WTC11 (cell line): ENCODE results near the gene AMHR2. TPM values are rescaled to one million over a fixed set of nuclear protein-coding genes. Genes with fewer than 3 reads are reported as not detected.
A peak's percentile ranks its signal among the peaks of the same experiment; 100 is the strongest.

ENCODE experiments used
- ATAC-seq: fragments of 200-7000 bp; cut with Tn5 transposase; 2 replicates; pipeline ENCODE4 v1.10.0; 2021; ENCODE audit warnings: mild to moderate bottlenecking, moderate library complexity
- CTCF ChIA-PET: fragments of 300-600 bp; sonication (Branson Sonifier 250); formaldehyde crosslinking; loops from one replicate; lab custom pipeline; 2021; ENCODE audit warnings: antibody characterized with exemption; lab: Charles Lee
- POLR2A ChIA-PET: fragments of 350-600 bp; sonication (Branson Sonifier 250); formaldehyde crosslinking; loops from one replicate; lab custom pipeline; 2021; ENCODE audit warnings: antibody characterized with exemption; lab: Charles Lee
- DNase-seq: peaks from one replicate; pipeline ENCODE4 v3.0.0; 2021; ENCODE audit warnings: low spot score
- H3K27ac Mint-ChIP-seq: 2 replicates; pipeline ENCODE4 v1.8.0; 2021; ENCODE audit warnings: mixed read lengths
- H3K27me3 Mint-ChIP-seq: 2 replicates; pipeline ENCODE4 v1.8.0; 2021; ENCODE audit warnings: low read depth, mild to moderate bottlenecking, moderate library complexity, mixed read lengths
- H3K36me3 Mint-ChIP-seq: 2 replicates; pipeline ENCODE4 v1.8.0; 2021; ENCODE audit warnings: mixed read lengths
- H3K4me1 Mint-ChIP-seq: 2 replicates; pipeline ENCODE4 v1.8.0; 2022; ENCODE audit warnings: mixed read lengths
- H3K4me3 Mint-ChIP-seq: 2 replicates; pipeline ENCODE4 v1.8.0; 2021; ENCODE audit warnings: mild to moderate bottlenecking, moderate library complexity, mixed read lengths
- H3K9me3 Mint-ChIP-seq: 2 replicates; pipeline ENCODE4 v1.8.0; 2021; ENCODE audit warnings: mixed read lengths
- CBFB ChIP-seq: sonication (generic); formaldehyde crosslinking; IDR thresholded peaks from 2 replicates; pipeline ENCODE4 v1.8.1; 2022; ENCODE audit warnings: mild to moderate bottlenecking, low read depth, missing genetic modification reagents
- ELF4 ChIP-seq: sonication (generic); formaldehyde crosslinking; IDR thresholded peaks from 2 replicates; pipeline ENCODE4 v1.8.1; 2022; ENCODE audit warnings: low read depth, mild to moderate bottlenecking, moderate library complexity, missing genetic modification reagents
- ESRRA ChIP-seq: sonication (generic); formaldehyde crosslinking; IDR thresholded peaks from 2 replicates; pipeline ENCODE4 v1.8.1; 2022; ENCODE audit warnings: mild to moderate bottlenecking, missing genetic modification reagents, borderline replicate concordance
- GABPB1 ChIP-seq: sonication (generic); formaldehyde crosslinking; IDR thresholded peaks from 2 replicates; pipeline ENCODE4 v1.8.1; 2023; ENCODE audit warnings: mild to moderate bottlenecking, missing genetic modification reagents
- HMGXB4 ChIP-seq: sonication (generic); formaldehyde crosslinking; IDR thresholded peaks from 2 replicates; pipeline ENCODE4 v1.8.1; 2023; ENCODE audit warnings: mild to moderate bottlenecking, moderate library complexity, missing genetic modification reagents
- JAZF1 ChIP-seq: fragments of 250-450 bp; sonication (Bioruptor Pico); IDR thresholded peaks from 2 replicates; pipeline ENCODE4 v1.9.0; 2021; ENCODE audit warnings: moderate library complexity, mild to moderate bottlenecking, inconsistent platforms
- NFATC4 ChIP-seq: fragments of 250-450 bp; sonication (Bioruptor Pico); IDR thresholded peaks from 2 replicates; pipeline ENCODE4 v1.9.0; 2021; ENCODE audit warnings: mild to moderate bottlenecking
- NFYB ChIP-seq: sonication (generic); formaldehyde crosslinking; conservative IDR thresholded peaks from 2 replicates; pipeline ENCODE4 v1.8.0; 2022; ENCODE audit warnings: low read depth, missing genetic modification reagents
- PRRX2 ChIP-seq: fragments of 250-450 bp; sonication (Bioruptor Pico); IDR thresholded peaks from 2 replicates; pipeline ENCODE4 v1.8.0; 2021; ENCODE audit warnings: mild to moderate bottlenecking
- RELA ChIP-seq: sonication (generic); formaldehyde crosslinking; IDR thresholded peaks from 2 replicates; pipeline ENCODE4 v1.8.1; 2022; ENCODE audit warnings: missing genetic modification reagents, mild to moderate bottlenecking, borderline replicate concordance
- RORB ChIP-seq: fragments of 250-450 bp; sonication (Bioruptor Pico); IDR thresholded peaks from 2 replicates; pipeline ENCODE4 v1.9.0; 2021; ENCODE audit warnings: mild to moderate bottlenecking
- SMAD4 ChIP-seq: sonication (generic); formaldehyde crosslinking; IDR thresholded peaks from 2 replicates; pipeline ENCODE4 v1.8.0; 2022; ENCODE audit warnings: mild to moderate bottlenecking, missing genetic modification reagents
- SOX15 ChIP-seq: fragments of 250-450 bp; sonication (Bioruptor Pico); IDR thresholded peaks from 2 replicates; pipeline ENCODE4 v1.9.0; 2021; ENCODE audit warnings: mild to moderate bottlenecking
- TP53 ChIP-seq: sonication (generic); formaldehyde crosslinking; IDR thresholded peaks from 2 replicates; pipeline ENCODE4 v1.8.1; 2023; ENCODE audit warnings: mild to moderate bottlenecking, missing genetic modification reagents
- USF1 ChIP-seq: sonication (generic); formaldehyde crosslinking; IDR thresholded peaks from 2 replicates; pipeline ENCODE4 v1.8.0; 2022; ENCODE audit warnings: mild to moderate bottlenecking, missing genetic modification reagents
- ZSCAN18 ChIP-seq: fragments of 250-450 bp; sonication (Bioruptor Pico); IDR thresholded peaks from 2 replicates; pipeline ENCODE4 v2.1.2; 2022; ENCODE audit warnings: mild to moderate bottlenecking, moderate library complexity
- total RNA-seq: library from RNA; stranded (reverse); gene quantifications from 3 replicates; pipeline ENCODE4 v1.2.3, GENCODE V29; 2021
- TF ChIP-seq, protein P1 (sequence below): sonication (generic); formaldehyde crosslinking; IDR thresholded peaks from 2 replicates; pipeline ENCODE4 v1.8.1; 2023; ENCODE audit warnings: mild to moderate bottlenecking, missing genetic modification reagents
- TF ChIP-seq, protein P2 (sequence below): fragments of 250-450 bp; sonication (Bioruptor Pico); IDR thresholded peaks from 2 replicates; pipeline ENCODE4 v1.9.0; 2021; ENCODE audit warnings: mild to moderate bottlenecking
- TF ChIP-seq, protein P3 (sequence below): sonication (generic); formaldehyde crosslinking; IDR thresholded peaks from 2 replicates; pipeline ENCODE4 v1.8.1; 2022; ENCODE audit warnings: missing genetic modification reagents, borderline replicate concordance
- TF ChIP-seq, protein P4 (sequence below): fragments of 250-450 bp; sonication (Bioruptor Pico); IDR thresholded peaks from 2 replicates; pipeline ENCODE4 v1.8.0; 2021; ENCODE audit warnings: mild to moderate bottlenecking

The AMHR2 gene
- total RNA-seq, 1 experiment from 2014 or later = not detected

DNA sequence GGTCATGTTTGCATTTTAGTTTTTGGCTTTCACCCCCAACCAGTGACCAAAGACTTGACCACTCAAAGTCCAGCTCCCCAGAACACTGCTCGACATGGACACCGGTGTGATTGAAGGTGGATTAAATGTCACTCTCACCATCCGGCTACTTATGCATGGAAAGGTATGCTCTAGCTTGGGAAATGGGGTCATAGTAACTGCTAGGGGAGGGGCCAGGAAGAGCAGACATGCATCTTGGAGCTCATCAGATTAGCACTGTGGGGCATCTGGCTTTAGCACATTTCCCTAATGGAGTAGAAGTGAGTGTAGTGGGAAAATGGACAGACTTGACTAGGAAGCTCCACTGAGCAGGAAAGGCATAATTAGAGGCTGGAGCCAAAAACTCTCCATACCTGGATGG, 31.1 kb downstream of the AMHR2 start (continued):
- TF ChIP-seq CBFB = no peak
- no peak for TF ChIP-seq RORB (CRISPR knock-in tag)
- no peak for TF ChIP-seq SOX15 (CRISPR knock-in tag)
- no peak for TF ChIP-seq ELF4
- TF ChIP-seq PRRX2 (CRISPR knock-in tag) = no peak

GRCh38 chr12:53456654-53457366, 33.2 kb downstream of the AMHR2 start:
- POLR2A ChIA-PET = interaction anchor here (0.6 kb wide), 1 partner anchor 15 kb away, joined by 3 read pairs; no protein-coding TSS in a partner anchor
- no peak for DNase-seq
- H3K36me3 Mint-ChIP-seq = peaks cover 86% of the 10 kb centered on the region
- TF ChIP-seq, protein P1, sequence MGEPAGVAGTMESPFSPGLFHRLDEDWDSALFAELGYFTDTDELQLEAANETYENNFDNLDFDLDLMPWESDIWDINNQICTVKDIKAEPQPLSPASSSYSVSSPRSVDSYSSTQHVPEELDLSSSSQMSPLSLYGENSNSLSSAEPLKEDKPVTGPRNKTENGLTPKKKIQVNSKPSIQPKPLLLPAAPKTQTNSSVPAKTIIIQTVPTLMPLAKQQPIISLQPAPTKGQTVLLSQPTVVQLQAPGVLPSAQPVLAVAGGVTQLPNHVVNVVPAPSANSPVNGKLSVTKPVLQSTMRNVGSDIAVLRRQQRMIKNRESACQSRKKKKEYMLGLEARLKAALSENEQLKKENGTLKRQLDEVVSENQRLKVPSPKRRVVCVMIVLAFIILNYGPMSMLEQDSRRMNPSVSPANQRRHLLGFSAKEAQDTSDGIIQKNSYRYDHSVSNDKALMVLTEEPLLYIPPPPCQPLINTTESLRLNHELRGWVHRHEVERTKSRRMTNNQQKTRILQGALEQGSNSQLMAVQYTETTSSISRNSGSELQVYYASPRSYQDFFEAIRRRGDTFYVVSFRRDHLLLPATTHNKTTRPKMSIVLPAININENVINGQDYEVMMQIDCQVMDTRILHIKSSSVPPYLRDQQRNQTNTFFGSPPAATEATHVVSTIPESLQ (CRISPR knock-in tag) = no peak
- TF ChIP-seq ESRRA (CRISPR knock-in tag) (no peak), HMGXB4 (no peak), SMAD4 (CRISPR knock-in tag) (no peak), TP53 (CRISPR knock-in tag) (no peak), NFATC4 (0 out of 2 replicates have a peak, but pooled peaks have one; percentile 31)
- TF ChIP-seq, protein P2, sequence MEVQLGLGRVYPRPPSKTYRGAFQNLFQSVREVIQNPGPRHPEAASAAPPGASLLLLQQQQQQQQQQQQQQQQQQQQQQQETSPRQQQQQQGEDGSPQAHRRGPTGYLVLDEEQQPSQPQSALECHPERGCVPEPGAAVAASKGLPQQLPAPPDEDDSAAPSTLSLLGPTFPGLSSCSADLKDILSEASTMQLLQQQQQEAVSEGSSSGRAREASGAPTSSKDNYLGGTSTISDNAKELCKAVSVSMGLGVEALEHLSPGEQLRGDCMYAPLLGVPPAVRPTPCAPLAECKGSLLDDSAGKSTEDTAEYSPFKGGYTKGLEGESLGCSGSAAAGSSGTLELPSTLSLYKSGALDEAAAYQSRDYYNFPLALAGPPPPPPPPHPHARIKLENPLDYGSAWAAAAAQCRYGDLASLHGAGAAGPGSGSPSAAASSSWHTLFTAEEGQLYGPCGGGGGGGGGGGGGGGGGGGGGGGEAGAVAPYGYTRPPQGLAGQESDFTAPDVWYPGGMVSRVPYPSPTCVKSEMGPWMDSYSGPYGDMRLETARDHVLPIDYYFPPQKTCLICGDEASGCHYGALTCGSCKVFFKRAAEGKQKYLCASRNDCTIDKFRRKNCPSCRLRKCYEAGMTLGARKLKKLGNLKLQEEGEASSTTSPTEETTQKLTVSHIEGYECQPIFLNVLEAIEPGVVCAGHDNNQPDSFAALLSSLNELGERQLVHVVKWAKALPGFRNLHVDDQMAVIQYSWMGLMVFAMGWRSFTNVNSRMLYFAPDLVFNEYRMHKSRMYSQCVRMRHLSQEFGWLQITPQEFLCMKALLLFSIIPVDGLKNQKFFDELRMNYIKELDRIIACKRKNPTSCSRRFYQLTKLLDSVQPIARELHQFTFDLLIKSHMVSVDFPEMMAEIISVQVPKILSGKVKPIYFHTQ (CRISPR knock-in tag) = no peak
- TF ChIP-seq, all 79 proteins: peak for 1
- CTCF ChIA-PET = interaction anchor here (1.0 kb wide), 1 partner anchor 20 kb away, joined by 3 read pairs; no protein-coding TSS in a partner anchor
- no peaks in the 10 kb centered on the region for H3K9me3 Mint-ChIP-seq
- H3K27me3 Mint-ChIP-seq = no peaks in the 10 kb centered on the region
- H3K27ac Mint-ChIP-seq = no peak overlapping the region
- no peak overlapping the region for H3K4me3 Mint-ChIP-seq
- ATAC-seq = no peak
- peaks cover 38% of the 10 kb centered on the region for H3K4me1 Mint-ChIP-seq

GRCh38 chr12:53459097-53459496, 35.4 kb downstream of the AMHR2 start:
- POLR2A ChIA-PET = interaction anchor here (0.7 to 1.0 kb wide), 2 partner anchors 16 to 64 kb away, joined by 4 read pairs; no protein-coding TSS in a partner anchor
- H3K36me3 Mint-ChIP-seq = peaks cover 95% of the 10 kb centered on the region
- H3K27ac Mint-ChIP-seq = peak overlapping the region; percentile 9; the same call in 1 of the 2 replicates

More at GRCh38 chr12:53459097-53459496, 35.4 kb downstream of the AMHR2 start:
- ATAC-seq = no peak
- DNase-seq = no peak
- H3K4me1 Mint-ChIP-seq = peaks cover 44% of the 10 kb centered on the region
- H3K9me3 Mint-ChIP-seq = no peaks in the 10 kb centered on the region
- CTCF ChIA-PET = interaction anchor here (0.9 to 1.0 kb wide), 2 partner anchors 18 to 23 kb away, joined by 3 read pairs; no protein-coding TSS in a partner anchor
- no peaks in the 10 kb centered on the region for H3K27me3 Mint-ChIP-seq
- TF ChIP-seq, protein P3, sequence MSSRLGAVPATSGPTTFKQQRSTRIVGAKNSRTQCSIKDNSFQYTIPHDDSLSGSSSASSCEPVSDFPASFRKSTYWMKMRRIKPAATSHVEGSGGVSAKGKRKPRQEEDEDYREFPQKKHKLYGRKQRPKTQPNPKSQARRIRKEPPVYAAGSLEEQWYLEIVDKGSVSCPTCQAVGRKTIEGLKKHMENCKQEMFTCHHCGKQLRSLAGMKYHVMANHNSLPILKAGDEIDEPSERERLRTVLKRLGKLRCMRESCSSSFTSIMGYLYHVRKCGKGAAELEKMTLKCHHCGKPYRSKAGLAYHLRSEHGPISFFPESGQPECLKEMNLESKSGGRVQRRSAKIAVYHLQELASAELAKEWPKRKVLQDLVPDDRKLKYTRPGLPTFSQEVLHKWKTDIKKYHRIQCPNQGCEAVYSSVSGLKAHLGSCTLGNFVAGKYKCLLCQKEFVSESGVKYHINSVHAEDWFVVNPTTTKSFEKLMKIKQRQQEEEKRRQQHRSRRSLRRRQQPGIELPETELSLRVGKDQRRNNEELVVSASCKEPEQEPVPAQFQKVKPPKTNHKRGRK = no peak
- TF ChIP-seq, protein P4, sequence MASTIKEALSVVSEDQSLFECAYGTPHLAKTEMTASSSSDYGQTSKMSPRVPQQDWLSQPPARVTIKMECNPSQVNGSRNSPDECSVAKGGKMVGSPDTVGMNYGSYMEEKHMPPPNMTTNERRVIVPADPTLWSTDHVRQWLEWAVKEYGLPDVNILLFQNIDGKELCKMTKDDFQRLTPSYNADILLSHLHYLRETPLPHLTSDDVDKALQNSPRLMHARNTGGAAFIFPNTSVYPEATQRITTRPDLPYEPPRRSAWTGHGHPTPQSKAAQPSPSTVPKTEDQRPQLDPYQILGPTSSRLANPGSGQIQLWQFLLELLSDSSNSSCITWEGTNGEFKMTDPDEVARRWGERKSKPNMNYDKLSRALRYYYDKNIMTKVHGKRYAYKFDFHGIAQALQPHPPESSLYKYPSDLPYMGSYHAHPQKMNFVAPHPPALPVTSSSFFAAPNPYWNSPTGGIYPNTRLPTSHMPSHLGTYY (CRISPR knock-in tag) = 0 out of 2 replicates have a peak, but pooled peaks have one; percentile 58
- TF ChIP-seq RELA (no peak), ZSCAN18 (CRISPR knock-in tag) (no peak), USF1 (CRISPR knock-in tag) (no peak), JAZF1 (CRISPR knock-in tag) (no peak), NFYB (CRISPR knock-in tag) (no peak), GABPB1 (CRISPR knock-in tag) (no peak)
- TF ChIP-seq, all 79 proteins: peak for 1
- H3K4me3 Mint-ChIP-seq = no peak overlapping the region
